GM12874 (cell line): ENCODE data around the gene UBE4A.

Source experiments
- TF ChIP-seq, protein P1 (sequence below): IDR thresholded peaks from 2 replicates; pipeline ENCODE4 v1.5.1; 2011; ENCODE audit warnings: low read depth, mild to moderate bottlenecking, control low read depth, low read length, moderate library complexity; ENCODE audit not compliant: insufficient read depth

The UBE4A gene, protein sequence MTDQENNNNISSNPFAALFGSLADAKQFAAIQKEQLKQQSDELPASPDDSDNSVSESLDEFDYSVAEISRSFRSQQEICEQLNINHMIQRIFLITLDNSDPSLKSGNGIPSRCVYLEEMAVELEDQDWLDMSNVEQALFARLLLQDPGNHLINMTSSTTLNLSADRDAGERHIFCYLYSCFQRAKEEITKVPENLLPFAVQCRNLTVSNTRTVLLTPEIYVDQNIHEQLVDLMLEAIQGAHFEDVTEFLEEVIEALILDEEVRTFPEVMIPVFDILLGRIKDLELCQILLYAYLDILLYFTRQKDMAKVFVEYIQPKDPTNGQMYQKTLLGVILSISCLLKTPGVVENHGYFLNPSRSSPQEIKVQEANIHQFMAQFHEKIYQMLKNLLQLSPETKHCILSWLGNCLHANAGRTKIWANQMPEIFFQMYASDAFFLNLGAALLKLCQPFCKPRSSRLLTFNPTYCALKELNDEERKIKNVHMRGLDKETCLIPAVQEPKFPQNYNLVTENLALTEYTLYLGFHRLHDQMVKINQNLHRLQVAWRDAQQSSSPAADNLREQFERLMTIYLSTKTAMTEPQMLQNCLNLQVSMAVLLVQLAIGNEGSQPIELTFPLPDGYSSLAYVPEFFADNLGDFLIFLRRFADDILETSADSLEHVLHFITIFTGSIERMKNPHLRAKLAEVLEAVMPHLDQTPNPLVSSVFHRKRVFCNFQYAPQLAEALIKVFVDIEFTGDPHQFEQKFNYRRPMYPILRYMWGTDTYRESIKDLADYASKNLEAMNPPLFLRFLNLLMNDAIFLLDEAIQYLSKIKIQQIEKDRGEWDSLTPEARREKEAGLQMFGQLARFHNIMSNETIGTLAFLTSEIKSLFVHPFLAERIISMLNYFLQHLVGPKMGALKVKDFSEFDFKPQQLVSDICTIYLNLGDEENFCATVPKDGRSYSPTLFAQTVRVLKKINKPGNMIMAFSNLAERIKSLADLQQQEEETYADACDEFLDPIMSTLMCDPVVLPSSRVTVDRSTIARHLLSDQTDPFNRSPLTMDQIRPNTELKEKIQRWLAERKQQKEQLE

DNA sequence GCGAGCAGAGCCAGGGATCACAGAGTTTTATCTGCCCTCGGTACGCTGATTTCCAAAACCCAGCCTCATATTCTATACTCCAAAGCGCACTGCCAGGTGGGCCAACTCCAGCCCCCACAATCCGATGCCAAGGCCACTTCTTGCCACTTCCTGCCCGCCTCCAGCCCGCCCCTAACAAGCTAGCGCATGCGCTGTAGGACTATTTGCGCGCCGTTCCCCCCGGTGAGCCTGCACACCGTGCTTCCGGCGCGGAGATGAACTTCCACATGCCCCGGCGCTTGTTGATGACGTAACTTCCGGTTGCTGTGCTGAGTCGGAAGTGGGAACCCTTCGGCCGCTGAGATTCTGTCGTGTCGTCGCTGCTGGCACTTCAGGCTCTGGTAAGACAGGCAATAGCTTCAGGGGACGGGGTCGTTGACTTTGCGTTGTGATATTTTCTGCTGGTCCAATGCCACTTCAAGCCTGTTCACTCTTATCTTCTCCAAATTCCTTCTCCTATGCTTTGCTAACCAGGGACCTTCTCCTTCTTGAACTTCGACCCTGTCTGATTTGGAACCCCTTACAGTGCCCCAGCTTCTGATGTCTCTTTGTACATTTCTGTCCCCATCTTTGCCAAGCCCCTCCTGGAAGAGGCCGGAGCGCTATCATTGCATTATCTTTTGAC lies at the start of gene UBE4A:
Gene UBE4A (plus strand): TSS at position 306 of the 664 bp plus-strand sequence. CDS start 5,481 bp downstream, outside the sequence.
- TF ChIP-seq, protein P1, sequence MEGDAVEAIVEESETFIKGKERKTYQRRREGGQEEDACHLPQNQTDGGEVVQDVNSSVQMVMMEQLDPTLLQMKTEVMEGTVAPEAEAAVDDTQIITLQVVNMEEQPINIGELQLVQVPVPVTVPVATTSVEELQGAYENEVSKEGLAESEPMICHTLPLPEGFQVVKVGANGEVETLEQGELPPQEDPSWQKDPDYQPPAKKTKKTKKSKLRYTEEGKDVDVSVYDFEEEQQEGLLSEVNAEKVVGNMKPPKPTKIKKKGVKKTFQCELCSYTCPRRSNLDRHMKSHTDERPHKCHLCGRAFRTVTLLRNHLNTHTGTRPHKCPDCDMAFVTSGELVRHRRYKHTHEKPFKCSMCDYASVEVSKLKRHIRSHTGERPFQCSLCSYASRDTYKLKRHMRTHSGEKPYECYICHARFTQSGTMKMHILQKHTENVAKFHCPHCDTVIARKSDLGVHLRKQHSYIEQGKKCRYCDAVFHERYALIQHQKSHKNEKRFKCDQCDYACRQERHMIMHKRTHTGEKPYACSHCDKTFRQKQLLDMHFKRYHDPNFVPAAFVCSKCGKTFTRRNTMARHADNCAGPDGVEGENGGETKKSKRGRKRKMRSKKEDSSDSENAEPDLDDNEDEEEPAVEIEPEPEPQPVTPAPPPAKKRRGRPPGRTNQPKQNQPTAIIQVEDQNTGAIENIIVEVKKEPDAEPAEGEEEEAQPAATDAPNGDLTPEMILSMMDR, result no peak

DNA sequence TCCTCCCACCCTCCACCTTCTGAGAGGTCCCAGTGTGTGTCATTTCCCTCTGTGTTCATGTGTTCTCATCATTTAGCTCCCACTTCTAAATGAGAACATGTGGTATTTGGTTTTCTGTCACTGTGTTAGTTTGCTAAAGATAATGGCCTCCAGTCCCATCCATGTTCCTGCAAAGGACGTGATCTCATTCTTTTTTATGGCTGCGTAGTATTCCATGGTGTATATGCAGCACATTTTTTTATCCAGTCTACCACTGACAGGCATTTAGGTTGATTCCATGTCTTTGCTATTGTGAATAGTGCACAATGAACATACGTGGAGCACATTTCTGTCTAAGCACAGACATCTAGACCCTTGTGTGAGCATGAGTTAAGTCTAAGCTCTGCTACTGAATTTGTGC lies 49.1 kb upstream of the UBE4A start:
- TF ChIP-seq, protein P1, result no peak

DNA sequence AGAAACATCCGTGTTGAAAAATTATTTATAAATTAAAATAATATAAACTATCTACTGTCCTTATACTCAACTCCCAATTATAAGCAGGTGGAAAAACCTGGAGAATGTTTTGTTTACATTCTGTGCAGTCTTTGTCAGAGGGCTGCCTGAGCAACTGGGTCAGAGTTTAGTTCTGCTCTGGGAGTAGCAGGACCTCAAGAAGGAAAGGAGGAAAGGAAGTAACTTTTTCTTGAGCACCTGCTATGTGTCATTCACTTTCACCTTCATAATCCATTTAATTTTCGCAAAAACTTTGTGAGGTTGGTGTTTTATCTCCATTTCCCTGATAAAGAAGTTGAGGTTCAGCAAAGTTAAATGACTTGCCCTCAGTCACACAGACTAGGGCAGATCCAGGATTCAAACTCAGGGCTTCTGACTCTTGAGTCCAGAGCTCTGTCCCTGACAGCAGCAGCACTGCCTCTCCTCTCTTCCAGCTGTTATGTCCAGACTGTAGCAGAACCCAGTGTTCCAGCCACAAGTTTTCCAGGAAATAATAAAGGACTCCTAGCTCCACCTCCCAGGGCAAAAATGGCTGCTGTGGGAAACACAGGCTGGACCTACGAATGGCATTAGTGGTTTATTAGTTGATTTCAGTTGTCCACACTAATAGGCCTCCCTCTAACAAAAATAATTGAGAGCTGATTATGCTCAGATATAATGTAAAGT lies 48.5 kb upstream of the UBE4A start:
- TF ChIP-seq, protein P1, result no peak

DNA sequence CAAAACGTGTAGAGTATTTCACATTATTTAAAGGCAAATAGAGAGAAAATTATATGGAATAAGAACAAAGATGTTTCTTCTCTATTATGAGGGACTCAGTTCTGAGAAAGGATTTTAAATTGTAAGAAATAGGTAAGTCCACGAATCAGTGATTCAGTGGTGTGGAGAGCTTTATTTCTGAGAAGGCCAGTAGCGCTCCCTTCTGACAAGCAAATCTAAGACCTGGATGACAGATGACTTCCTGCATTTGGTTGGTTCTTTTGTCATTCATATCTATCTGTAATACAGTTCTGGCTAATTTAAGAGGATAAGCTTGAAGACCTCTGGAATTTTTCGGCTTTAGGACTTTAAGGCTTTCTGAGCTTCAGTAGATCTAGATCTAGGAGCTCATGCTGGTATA lies 47.9 kb upstream of the UBE4A start:
- TF ChIP-seq, protein P1, result no peak

DNA sequence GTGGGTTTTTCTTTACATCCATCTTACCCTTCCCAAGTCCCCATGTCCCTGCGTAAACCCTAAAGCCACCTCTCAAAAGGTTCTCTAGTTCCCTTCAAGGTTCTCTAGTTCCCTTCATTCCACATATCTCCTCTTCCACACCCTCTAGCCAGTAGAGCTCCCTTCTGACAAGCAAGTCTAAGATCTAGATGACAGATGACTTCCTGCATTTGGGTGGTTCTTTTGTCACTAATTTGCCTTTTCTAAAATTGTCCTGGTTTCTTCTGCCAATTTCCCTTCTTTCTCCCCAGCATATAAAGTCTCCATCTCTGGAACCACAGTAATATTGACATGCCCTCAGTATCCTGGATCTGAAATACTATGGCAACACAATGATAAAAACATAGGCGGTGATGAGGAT lies 47.1 kb upstream of the UBE4A start:
- TF ChIP-seq, protein P1, result no peak

DNA sequence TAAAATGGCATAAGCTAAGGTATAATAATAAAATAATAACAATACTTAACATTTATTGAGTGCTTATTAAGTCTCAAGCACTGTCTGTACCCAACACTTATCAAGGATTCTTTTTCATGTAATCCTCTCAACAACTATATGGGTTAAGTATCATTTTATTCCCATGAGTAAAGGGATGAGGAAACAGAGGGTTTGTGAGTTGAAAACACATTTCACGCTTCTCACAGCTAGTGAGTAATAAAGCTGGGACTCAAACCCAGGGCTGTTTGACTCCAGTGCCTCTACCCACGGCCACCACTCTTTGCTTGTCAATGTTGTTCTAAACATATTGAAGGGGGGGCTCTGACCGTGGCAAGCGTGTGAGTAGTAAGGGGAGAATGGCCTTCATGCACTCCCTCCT lies 46.2 kb upstream of the UBE4A start:
- TF ChIP-seq, protein P1, result no peak
